GM18511 (cell line): ENCODE data around the gene NOP16.
"Not testable (repeated sequence)": the region's sequence is repeated elsewhere in the genome, so short reads cannot be mapped to it uniquely, and the experiment has no call there.

Source experiments
- ATAC-seq: cut with Tn5 transposase; IDR thresholded peaks from one replicate; pipeline ENCODE4 v1.9.1; 2021; ENCODE audit warnings: mild to moderate bottlenecking, moderate library complexity; ENCODE audit not compliant: unreplicated experiment

Gene NOP16

DNA sequence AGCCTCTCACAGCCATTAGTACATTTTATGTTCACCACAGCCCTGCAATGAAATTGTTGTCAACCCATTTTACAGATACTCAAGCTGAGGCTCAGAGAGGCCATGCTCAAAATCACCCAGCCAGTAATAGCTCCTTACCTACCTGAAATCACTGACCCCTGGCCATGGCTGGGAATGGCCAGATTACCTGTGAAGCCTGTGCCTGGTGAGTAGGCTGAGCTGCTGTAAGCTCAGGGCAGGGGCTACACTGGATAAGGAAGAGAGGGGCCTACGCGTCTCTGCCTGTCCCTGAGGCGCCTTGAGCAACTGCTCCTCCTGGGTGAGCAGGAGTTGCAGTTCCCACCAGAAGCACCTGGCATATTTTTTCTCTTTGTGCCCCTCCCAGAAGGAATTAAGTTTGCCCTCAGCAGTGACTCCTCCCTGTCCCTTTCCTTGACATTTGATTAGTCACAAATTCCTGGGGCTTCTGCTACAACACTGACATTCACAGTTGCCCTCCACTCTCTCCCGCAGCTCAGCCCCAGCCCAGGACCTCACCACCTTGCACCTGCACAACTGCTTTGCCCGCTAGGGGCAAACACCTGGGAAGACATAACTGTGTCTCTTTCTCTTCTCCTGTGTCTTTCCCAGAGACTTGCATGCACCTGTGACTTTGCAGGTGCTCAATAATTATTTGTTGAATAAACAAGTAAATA, 22.2 kb upstream of the NOP16 start:
- no peak for ATAC-seq

DNA sequence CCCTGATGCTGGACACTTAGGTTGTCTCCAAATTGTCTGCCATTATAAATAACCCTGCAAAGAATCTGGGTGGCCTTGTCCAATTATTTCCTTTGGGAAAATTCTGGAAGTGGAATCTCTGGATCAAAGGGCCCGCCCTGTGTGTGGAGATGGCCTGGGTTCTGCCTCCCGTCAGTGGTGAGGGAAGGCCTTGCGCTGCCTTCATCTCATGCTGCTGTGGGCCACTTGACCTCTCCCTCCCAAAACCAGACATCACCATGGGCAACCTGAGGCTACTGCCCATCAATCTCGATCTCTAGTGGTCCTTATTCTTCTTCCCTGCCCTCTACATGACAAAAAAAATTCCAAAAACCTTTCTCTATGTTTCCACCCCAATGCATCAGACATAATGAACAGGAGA, 21.4 kb upstream of the NOP16 start:
- no peak for ATAC-seq

- ATAC-seq = no peak
These were observed 20.2 kb upstream of the NOP16 start for GRCh38 chr5:176408590-176408989.

DNA sequence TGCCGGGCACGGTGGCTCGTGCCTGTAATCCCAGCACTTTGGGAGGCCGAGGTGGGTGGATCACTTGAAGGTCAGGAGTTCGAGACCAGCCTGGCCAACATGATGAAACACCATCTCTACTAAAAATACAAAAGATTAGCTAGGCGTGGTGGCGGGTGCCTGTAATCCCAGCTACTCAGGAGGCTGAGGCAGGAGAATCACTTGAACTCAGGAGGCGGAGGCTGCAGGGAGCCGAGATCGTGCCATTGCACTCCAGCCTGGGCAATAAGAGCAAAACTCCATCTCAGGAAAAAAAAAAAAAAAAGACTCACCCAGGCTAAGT, 19.8 kb upstream of the NOP16 start:
- ATAC-seq = not testable (repeated sequence)

GRCh38 chr5:176407456-176408251, 19.3 kb upstream of the NOP16 start:
- ATAC-seq = no peak

- ATAC-seq = no peak
These were observed 18.1 kb upstream of the NOP16 start for GRCh38 chr5:176406436-176407052.

GRCh38 chr5:176405656-176406435, 17.4 kb upstream of the NOP16 start:
- no peak for ATAC-seq

DNA sequence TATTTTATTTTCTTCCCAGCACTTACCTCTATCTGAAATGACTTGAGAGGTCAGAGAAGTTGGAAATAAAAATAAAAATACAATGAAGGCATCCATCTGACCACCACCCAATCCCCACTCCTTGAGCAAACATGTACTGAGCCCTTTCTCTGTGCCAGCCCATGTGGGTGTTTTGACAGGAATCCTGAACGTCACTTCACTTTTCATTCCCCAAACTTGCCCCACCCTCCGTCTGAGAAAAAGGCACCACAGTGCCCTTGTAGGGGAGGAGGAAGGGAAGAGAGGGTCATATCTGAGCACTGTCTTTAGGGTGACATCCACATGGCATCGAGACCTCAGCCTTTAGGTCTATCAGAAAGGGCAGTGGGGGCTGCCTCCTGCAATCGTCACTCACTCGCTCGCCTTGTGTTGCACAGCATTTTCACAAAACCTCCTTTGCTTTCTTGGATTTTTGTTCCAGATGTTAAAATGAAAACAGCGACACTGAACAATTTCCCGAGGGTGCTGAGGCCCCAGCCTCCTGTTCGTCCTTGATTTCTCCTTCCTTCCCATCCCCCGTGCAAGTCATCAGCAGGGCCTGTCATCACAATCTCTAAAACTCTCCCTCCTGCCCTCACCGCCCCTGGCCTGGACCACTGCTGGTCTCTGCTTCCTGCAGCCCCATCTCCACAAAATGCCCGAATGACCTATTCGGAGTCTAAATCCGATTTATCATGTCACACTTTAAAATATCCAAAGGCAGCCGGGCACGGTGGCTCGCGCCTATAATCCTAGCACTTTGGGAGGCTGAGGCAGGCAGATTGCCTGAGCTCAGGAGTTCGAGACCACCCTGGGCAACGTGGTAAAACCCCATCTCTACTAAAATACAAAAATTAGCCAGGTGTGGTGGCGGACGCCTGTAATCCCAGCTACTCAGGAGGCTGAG, 13.1 kb upstream of the NOP16 start:
- no peak for ATAC-seq

- ATAC-seq = no peak
These were observed 12.2 kb upstream of the NOP16 start for GRCh38 chr5:176400382-176401156.

GRCh38 chr5:176397736-176398420, 9.5 kb upstream of the NOP16 start:
- ATAC-seq = no peak

- no peak for ATAC-seq
These were observed 7.9 kb upstream of the NOP16 start for GRCh38 chr5:176396330-176396729.

DNA sequence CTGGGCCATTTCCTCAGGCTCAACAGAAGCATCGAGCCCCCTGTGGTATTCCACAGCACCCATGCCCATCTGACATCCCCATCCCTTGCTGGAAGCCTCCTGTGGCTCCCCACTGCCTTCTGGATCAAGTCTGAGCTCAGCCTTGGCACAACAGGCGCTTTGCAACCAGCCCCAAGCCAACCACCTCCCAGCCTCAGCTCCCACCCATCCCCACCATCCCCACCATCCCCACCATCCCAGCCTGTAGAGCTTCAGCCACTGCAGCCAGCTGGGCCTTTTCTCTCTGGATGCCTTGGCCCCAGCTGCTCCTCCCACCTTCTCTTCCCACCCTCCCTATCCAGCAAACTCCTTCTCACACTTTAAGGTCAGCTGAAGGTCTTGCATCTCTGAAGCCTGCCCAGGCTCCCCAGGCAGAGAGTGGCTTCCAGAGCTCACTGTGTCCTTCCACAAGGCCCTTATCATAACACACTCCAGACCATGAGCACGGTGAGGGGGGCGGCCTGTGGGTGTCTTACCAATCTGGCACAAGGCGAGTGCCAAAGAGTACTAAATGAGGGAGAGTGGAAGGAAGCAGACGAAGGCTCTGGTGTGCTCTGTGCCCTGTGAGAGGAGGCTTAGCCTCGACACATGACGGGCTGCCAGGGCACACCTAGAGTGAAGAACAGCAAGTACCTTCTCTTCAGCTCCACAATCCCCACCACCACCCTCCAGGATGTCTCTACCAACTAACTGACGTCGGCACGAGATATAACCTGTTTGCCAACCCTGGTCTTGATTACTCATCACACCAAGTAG, 6.7 kb upstream of the NOP16 start:
- ATAC-seq = no peak

GRCh38 chr5:176394096-176394495, 5.7 kb upstream of the NOP16 start:
- ATAC-seq = no peak

GRCh38 chr5:176392526-176392925, 4.1 kb upstream of the NOP16 start:
- ATAC-seq = no peak

- ATAC-seq = no peak
These were observed 3.6 kb upstream of the NOP16 start for GRCh38 chr5:176391999-176392398.

GRCh38 chr5:176391479-176391878, 3.1 kb upstream of the NOP16 start:
- no peak for ATAC-seq

- ATAC-seq = peak; percentile 46
These were observed 1.0 kb upstream of the NOP16 start for GRCh38 chr5:176389135-176390123.
